HG03575 (cell line): ENCODE measurements around the gene GNPDA1.

Experiments used
- ATAC-seq: cut with Tn5 transposase; IDR thresholded peaks from one replicate; pipeline ENCODE4 v1.9.1; 2021; ENCODE audit not compliant: unreplicated experiment, insufficient number of reproducible peaks, low FRiP score; ENCODE audit errors: extremely low read depth

The GNPDA1 gene

DNA sequence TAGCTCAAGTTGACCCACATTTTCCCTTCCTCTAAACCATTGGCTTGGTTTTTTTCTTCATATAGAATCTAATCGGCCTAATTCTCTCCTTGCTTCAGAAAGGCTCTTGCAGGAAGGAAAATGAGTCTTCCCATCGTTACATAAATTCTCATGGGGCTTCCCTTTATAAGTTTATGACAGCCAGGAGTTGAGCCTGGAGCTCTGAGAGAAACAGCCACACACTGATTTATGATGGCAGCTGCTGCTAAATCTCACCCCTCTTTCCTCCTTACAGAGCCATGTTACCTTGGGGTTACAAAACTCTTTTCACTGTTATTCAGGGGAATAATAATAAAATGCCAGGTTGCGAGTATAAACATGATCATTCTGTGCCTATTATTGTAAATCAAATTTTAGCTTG is 49.1 kb downstream of the GNPDA1 start:
- no peak for ATAC-seq

DNA sequence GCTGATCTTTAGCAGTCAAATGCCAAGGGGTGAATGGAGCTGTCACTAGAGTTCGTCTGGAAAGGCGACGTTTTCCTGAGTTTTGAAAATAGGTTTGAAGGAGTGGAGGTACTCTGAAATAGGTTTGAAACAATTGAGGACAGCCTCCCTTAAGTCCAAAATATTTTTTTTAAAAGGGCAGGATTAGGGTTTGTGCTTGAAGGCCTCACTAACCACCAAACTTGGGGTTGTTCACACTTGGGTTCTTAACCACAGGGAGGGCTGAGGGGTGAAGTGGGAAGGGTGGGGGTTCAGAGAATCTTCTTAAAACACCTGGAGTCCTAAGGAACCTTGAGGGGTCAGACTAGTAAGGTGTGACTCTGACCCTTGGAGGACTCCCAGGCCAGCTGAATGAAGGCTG is 51.4 kb downstream of the GNPDA1 start:
- no peak for ATAC-seq

DNA sequence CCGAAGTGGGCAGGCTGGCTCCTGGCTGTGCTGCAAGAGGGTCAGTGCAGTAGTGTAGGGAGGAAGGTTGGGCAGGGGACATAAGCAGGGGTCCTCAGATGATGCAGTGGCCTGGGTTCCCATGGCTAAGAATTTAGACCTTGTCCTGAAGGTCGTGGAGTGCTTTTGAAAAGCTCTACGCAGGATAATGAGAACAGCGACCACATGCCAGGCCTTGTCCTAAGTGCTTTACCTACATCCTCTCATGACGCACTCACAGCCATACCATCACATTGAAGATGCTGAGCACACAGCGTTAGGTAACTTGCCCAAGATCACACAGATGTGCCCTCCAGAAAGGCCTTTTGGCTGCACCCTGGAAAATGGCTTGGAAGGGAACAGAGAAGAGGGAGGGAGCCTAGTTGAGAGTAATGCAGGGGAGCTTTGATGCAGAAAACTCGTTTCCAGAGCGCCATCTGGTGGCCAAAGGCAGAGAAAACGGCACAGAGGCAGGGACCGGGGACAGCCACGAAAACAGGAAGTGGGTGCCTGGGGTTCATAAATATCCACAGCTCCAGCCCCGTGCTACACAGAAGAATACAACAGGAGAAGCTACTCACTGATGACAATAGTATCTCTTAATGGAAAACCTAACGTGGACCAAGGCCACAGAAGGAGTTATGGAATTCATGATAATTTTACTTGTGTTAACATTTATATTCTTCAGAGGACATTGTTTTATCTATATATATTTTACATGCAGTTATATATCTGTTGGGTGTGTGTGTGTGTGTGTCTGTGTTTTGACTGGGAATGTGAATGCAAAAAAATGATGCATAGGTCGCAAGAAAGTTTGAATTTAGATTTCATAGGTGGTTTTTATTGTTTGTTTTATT is 52.1 kb downstream of the GNPDA1 start:
- peak; percentile 64 for ATAC-seq

DNA sequence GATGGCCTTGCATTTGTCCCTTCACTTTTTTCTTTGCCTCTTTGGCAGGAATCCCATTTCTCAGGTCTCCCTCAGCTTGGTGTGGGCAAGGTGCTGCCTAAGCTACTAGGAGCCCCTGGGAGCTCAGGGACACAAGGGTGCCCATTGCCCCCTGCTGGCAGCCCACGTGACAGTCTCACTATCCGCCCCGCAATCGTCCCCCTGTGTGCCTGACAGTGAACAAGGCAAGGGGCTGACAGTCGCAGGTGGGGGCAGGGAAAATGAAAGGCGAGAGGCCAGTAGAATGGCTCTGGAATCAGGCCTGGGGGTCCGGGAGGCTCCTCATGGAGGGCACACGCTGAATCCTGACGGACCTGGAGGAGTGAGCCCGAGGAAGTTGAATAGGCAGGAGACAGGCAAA is 52.8 kb downstream of the GNPDA1 start:
- ATAC-seq: no peak

DNA sequence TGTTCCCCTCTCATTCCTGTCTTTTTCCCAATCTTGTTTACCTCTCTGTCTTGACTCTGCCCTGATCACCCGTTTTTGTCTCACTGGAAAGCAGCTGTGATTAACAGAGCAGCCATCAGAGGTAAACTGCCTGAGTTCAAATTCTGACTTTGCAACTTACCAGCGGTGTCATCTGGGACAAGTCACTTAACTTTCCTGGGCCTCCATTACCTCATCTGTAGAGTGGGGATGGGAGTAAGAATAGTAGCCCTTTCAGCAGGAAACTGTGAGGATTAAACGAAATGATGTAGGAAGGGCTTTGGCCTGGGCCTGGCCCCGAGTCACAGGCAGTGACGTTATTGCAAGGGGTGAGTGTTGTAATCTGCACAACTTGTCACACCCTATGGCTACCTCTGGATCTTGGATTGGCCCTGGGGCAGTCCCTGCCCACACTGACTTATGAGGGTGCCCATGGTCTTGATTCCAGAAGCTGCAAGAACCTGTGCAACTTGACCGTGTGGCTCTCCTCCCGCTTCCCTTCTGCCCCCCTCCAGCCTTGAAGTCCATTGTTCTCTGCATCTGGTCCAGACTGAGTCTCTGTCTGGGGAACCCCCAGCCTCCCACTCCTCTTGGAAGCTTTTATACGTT is 54.2 kb downstream of the GNPDA1 start:
- no peak for ATAC-seq

DNA sequence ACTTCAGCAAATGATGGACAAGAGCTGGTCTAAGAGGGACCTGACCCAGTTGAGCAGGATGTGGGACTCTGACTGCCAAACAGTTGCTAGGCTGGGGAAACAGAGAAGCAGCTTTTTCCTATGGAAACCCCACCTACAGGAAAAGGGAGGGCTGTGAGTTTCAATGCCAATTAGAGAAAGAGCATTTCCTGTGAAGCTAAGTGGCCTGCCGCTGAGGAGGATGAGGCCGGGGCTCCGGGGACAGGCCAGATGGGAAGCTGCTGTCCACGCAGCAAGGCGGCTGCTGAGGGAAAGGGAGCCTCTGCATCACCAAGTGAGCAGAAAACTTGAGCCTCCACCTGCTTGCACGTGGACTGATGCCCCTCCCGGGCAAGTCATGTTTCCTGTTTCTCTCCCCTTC is 54.7 kb downstream of the GNPDA1 start, which contains the start of gene PCDH12:
PCDH12 (minus strand) TSS at position 90 of the 400 bp plus-strand sequence. CDS start 351 bp downstream, outside the sequence.
- no peak for ATAC-seq

DNA sequence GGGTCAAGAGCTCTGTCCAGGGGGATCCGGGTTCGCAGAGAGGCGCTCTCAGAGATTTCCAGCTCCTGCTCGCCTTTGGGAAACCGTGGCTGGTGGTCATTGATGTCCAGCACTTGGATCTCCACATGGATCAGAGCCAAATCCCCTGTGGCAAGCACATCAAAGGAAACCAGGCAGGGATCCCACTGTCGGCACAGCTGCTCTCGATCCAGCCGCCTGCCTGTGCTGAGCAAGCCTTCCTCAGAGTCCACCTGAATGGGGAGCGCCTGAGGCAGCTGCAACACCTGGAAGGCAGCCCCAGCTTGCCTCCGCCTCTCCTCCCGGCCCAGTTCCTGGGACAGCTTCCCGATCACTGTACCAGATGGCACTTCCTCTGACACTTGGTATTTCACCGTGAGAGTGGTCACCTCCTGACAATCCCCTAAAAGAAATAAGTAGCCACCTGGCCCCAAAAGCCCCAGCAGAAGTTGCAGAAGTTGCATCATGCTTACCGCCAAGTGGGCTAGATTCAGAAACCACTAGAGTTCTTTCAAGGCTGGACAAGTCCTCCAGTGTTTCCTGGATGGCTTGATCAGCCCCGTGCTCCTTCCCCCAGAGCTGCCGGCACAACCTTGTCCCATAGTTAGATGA is 55.3 kb downstream of the GNPDA1 start:
- no peak for ATAC-seq

DNA sequence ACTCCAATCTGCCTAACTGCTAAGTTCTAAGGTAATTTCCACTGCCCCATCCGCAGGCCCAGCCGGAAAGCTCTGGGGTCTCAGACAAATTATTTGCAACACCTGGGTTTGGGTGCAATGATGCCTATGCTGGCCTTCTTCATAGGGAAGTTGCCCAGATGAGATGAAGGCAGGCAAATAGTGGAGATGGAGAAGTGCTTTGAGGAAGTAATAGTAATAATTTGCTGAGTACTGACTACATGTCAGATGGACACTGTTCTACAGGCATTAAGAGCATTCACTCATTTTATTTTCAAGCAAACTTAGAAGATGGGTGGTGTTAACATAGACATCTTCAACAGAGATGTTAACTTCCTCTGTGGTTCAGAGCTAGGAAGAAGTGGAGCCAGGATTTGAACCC is 58.6 kb downstream of the GNPDA1 start:
- no peak for ATAC-seq

DNA sequence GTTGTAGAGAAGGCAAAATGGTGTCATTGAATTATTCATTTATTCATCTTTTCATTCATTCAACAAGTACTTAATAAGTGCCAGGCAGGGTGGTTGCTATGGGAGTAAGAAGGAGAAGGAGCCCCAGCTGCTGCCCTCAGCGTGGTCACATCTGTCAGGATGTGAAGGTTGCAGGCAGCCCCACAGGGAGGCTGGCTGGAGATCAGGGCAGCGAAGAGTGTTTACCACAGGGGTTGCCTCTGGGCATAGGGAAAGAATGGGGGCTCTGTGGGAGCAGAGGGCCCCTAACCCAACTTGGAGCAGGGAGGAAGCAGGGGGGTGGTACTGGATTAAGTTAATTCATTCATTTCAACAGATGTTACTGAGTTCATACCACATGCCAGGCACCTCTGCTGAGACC is 60.8 kb downstream of the GNPDA1 start:
- no peak for ATAC-seq

DNA sequence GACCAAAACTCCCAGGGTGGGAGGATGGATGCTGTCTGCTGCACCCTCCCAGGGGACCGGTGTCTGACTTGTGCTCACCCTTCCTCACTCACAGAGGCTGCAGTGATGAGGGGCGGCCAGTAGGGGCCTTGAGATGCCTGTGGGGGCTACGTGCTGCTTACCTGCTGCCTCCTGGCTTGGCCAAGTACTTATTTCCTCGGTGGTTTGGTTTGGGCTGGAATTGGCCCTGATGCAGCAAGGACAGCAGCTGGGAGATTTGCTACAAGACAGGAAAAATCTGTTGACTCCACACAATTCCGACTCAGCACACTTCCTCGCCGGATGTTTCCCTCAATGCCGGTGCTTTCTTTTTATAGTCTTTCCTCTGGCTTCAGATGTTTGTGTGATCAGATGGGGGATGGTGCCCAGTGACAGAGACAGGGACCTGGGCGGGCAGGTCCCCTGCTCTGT is 61.5 kb downstream of the GNPDA1 start:
- no peak for ATAC-seq
